ENCODE data around the gene RFTN1.

RFTN1 gene

DNA sequence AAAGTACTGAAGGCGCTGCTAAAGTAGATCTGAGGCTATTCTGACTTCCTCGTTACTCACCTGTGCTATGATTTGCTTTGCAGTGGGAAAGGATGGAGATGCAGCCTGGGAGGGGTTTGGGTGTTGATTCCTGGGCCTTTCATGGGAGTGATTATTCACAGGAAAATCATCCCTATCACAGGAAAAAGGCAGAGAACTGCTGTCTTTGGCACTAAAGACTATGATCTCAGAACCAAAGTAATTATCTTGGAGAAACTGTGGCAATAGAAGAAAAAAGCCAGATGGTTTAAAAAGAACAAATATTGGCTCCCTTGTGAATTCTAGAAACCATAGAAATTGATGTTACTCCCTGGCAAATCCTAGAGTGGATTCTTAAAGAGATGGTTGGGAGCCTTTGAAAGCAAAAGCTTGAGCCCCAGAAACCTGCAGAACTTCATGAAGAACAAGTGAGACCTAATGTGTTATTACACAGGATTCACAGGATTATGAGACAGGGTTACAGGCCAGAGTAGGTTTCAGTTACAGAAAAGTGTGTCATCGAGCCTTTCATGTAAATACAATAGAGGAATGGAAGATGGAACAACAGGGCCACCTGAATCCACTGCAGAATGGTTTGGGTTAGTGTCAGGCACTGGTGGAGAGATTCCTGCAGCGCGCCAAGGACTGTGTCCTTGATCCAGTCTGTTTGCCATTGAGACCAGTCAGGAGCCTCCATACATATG, 162.7 kb downstream of the RFTN1 start:
- FAIRE-seq, result no peak

DNA sequence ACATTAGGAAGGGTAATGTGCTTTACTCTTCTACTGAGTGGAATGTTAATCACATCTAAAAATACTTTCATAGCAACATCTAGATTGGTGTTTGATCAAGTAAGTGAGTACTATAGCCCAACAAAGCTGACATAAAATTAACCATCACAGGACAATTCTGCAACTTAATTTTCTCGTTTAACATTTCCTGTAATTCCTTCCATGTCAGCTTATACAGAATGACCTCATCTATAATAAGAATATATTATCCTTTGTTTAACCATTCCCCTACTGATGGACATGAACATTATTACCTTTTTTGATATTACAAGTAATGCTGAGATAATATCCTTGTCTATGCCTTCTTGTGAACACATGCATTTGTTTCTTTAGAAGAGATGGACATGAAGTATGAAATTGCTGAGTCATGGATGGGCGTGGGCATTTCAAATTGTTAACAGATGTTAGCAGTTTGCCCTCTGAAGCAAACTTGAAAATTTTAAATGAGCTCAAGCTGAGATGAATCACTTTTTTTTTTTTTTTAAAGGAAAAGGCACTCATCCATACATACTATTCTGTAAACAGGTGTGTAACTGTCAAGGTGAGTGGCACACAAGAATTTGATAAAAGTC, 163.4 kb downstream of the RFTN1 start:
- FAIRE-seq, result no peak

DNA sequence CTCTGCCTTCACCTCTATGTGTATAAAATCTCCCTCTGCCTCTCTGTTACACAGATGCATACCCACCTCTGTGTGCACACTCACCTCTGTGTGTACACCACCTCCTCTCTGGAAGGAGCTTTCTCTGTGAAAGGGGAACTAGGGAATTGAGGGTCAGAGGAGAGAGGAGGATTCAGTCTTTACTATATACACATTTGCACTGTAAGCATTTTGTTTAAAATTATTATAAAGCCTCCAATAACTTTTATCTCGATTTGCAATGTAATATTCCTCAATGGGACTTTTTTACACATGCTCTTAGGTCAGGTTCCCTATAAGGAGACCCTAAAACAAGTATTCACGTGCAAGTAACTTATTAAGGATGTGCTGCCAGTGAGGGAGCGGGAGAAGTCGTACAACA, 166.0 kb downstream of the RFTN1 start:
- no peak for FAIRE-seq

DNA sequence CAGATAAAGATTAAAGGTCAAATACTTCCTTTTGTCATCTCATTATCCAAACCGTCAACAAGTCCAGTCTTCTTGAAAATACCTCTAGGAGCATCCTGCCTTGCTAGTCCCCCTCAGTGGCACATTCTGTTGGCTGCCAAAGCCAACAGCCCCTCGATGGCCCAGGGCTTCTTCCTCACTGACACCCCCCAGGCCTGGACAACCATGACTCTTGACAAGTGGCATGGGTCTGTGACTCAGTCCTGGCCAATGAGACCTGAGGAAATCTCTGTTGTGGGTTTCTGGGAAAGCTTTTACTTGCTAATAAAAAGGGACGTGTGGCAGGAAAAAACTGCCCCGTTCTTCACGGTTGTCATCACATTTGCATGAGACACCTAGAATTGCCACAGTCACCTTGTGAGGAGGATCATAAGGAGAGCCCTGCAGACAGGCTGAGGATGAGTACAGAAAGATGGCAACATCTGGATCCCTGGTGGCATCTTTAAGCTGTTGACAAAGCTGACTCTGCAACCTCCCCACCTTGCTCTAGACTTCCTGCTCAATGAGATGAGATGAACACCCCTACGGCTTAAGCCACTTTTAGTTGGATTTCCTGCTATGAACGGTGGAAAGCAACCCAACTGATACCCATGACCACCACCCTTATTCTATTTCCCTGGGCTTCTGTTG, 167.0 kb downstream of the RFTN1 start:
- FAIRE-seq, result no peak

DNA sequence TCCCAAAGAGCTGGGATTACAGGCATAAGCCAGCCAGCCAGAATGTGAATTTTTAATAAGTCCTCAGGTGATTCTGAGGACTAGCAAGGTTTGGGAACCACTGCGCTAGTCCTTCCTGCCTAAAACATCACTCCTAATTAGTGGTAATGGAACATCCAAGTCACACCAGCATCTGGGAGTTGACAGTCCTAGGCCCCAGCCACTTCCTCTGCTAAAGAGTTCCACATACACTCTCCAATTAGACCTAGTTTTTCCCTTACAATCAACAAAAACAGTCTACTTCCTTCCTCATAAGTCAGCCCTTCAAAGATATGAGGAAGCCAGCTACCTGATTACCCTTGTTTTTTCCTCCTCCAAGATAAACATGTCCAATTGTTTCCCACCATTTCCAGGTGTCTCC, 170.4 kb downstream of the RFTN1 start:
- FAIRE-seq, result no peak

DNA sequence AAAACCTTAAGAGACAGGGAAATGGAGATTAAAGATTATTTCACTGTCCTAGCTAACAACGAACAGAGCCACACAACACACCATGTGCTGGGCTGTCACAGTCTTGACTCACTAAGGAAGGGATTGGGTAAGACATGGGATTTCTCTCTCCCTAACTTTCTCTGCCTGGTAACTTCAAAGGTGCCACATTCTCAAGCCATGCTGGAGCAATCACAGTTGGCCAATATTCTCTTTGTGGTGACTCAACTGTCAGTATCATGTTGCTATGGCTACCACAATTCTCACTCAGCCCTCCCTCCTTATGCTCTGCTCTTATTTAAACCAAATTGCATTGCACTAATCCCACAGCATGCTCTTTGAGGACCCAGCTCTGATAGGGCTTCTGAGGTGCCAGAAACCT, 174.5 kb downstream of the RFTN1 start:
- FAIRE-seq, result no peak

DNA sequence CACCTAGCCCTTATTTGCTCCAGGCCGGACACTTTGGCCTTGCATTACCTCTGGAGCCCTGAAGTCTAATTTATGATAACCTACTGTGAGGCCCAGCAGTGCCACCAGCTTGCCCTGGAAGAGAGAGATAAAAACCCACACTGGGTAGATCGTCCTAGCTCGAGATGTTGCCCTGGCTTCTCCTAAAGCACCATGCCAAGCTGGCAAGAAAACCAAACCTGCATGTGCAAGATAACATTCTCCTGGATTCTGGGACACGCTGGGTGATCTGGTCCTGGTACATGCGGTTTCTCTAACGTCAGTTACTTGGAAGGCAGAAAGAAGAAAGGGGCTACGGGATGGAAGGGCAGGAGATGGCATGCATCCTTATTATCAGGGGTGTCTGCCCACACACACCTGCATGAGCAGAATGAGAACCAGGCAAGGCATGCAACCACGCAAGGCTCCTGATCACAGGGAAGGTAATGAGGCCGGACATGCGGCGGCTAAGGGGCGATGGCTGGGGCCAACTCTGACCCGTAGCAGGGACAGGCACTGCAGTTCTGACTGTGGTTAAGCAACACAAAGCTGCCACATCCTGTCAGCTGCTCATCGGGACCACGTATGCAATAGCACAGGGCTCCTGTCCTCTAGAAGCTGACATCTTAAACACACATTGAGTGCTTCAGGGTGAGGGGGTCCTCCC, 175.5 kb downstream of the RFTN1 start:
- no peak for FAIRE-seq

DNA sequence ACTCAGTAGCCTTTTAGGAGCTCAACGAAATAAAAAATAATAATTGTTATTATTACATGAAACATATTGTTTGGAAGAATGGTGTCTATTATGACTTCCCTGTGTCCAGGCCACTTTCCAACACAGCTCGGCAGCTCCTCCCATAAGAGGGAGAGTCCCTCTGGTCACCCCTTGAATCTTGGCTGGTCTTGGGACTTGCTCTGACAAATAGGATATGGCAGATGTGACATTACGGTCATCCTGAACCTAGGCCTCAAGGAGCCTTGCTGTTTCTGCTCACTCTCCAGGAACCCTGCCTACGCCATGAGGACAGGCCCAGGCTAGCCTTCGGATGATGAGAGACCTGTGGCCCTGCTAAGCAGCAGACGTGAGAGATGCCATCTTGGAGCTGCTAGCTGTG, 176.7 kb downstream of the RFTN1 start:
- no peak for FAIRE-seq

DNA sequence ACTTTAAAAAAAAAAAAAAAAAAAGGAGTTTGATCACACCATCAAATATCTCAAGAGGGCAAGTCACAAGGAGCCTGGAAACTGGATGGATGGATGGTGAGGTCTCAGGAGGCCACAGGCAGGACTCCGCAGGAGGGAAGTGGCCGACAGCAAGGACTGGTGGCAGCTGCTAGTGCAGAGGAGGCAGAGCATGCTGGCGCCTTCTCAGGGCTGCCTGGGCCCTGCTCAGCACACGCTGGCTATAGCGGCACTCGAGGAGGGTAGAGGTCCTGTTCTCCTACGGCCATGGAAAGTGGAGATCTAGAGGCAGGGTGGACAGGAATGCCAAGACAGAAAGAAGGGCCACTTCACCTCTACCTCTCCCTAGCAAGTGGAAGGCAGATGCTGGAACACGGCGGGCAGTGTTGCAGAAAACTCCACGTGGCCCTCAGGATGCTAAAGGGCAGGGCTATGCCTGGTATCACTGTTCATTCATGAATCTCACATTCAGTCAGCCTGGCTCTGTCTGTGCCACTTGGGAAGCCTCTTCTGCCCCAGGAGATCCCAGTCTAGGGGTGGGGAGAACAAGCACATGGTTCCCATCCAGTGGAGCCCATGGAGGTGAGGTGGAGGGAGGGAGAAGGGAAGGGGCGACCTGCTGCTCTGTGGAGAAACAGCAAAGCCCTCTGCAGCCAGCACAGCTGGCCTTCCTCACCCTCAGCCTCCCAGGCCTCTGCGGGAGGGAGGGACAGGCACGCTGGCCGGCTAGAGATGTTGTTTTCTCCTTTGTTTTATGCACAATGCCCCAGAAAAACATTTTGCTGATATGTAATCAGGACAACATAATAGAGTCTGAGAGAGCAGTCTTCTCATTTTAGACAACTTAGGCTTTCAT, 177.5 kb downstream of the RFTN1 start:
- no peak for FAIRE-seq

DNA sequence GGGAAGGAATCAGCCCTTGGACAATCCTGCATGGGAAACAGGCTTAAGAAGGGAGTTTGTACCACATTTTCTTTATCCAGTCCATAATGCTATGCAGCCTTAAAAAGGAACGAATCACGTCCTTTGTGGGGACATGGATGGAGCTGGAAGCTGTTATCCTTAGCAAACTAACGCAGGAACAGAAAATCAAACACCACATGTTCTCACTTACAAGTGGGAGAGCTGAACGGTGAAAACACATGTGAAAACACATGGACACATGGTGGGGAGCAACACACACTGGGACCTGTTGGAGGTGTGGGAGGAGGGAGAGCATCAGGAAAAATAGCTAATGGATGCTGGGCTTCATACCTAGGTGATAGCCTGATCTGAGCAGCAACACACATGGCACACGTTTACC, 178.2 kb downstream of the RFTN1 start:
- FAIRE-seq, result no peak

DNA sequence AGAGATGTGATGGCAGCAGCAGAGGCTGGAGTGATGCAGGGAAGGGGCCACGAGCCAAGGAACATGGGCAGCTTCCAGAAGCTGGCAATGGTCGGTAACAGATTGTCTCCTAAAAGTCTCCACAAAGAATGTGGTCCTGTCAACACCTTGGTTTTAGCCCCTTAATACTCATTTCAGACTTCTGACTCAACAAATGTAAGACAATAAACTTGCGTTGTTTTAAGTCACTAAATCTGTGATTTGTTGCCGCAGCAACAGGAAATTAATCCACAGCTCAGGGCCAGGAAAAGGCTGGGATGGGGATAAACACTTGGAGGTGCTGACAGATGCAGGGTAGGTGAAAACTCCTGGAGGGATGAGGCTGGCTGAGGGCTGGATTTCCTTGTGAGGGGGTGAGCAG, 178.6 kb downstream of the RFTN1 start:
- FAIRE-seq, result no peak

DNA sequence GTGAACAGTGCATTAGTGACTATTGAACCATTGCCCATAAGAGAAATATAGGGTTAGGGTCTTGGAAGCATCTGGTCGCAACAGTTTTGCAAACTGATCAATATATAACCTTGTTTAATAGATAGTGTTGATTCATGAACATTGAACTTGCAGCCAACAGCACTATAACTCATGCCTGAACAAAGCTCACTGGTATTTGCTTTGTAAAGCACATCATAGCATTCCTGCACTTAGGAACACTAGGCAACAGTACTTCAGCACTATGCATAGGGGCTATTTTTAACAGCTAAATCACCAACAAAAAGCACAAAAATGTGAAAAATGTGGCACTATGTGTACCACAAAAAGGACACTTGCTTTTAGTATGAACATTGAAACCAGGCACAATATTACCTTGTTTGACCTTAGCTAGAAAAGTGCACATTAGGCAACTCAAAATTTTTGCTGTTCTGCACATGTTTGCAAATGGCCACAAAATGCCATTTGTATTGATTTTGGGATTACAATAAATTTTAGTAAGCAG, 180.5 kb downstream of the RFTN1 start:
- no peak for FAIRE-seq

DNA sequence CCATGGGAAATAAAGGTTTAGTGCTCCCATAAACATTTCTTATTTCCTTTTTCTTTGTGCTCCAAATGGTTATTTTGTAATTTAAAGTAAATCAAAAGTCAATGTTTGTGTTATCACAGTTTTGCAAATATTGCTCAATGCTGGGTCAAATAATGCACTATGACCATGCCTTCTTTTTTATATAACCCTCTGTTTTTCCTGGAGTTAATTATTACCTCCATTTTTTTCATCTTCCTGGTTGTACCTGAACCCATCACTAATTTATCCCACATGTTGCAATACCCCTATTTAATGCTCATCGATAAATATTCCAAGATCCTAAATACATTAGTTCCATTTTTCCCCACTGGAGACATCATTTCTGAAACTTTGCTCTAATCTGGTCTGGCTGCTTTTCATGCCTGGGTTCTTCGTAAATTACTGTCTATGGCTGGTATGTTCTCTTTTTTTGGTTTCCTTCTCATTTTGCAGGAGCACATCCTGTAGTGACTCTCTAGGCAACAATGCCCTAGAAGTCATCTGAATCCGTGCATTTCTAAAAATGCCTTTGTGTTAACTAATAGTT, 182.1 kb downstream of the RFTN1 start:
- no peak for FAIRE-seq

DNA sequence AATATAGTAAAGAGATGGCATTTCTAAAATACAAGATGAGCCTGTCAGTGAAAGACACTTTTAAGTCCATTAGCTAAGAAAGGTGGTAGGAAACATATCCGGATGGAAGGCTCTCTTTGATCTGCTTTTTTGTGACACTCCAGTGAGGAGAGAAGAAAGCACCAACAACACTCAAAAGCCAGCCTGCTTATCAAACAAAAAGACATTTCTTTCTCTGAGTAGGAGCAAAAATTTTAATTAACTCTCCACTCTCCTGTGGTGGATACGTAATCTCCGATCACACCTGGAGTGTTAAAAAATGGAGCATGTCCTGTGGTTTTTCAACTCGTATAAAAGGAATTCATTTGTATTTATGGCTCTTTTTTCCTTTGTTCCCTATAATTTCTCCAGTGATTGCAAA, 183.1 kb downstream of the RFTN1 start:
- FAIRE-seq, result no peak

DNA sequence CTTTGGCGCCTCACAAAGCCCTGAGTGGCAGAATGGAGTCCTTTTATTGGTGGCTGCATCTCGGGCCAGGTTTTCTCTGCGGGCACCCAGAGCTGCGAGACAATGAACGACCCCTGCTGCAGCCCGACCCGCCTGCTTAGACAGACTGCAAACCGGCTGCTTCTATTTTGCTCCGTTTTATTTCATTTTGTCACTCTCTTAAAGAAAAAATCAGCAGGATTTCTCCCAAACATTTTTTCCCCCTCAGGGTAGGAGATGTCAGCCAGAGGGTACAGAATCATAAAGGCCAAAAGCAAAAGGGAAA, 183.7 kb downstream of the RFTN1 start:
- FAIRE-seq, result no peak

DNA sequence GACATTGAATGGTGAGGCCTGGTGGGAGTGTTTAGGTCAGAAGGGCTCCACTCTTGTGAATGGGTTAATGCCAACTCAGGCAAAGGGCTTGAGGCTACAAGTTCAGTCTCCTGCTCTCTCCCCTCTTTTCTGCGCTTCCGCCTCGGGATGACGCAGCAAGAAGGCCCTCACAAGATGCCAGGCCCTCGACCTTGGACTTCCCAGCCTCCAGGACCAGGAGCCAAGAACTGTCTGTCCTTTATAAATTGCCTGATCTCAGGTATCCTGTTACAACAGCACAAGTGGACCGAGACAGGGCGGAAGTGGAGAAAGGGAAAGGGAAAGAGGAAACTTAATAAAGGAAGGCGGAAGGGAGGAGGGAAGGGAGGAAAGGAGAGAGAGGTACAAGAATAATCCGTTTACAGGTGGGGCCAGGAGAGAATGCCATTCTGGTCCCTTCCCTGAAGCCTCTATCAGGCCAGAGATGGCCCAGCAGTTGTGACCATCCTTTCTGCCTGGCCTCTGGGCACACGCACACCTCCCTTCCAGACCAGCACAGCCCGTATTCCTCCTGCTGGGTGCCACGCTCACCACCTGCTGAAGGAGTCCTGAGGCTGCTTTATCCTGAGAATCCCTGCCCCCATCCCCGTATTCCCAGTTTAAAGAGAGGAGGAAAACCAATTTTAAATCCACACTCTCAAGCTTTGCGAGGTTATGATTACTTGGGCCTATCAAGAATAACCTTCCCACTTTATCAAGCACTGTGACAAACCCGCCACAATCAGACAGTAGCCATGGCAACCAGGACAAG, 184.3 kb downstream of the RFTN1 start:
- FAIRE-seq, result no peak

DNA sequence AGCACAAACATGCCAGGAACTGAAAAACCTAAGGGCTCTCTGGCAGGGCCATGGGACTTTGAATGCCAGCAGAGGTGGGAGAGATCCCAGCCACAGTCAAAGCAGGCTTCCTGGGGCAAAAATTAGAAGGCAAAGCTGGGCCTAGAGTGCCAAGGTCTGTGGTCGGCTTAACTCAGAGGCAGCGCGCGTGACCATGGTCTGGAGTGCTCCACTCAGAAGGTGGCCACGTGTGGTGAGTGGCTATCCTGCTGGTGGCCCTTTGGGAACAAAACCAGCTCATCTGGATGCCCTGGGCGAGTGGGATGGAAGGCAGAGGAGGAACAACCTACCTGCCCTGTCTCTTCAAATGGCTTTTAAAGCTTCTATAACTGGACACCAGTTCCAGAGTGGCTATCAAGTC, 185.4 kb downstream of the RFTN1 start:
- no peak for FAIRE-seq

DNA sequence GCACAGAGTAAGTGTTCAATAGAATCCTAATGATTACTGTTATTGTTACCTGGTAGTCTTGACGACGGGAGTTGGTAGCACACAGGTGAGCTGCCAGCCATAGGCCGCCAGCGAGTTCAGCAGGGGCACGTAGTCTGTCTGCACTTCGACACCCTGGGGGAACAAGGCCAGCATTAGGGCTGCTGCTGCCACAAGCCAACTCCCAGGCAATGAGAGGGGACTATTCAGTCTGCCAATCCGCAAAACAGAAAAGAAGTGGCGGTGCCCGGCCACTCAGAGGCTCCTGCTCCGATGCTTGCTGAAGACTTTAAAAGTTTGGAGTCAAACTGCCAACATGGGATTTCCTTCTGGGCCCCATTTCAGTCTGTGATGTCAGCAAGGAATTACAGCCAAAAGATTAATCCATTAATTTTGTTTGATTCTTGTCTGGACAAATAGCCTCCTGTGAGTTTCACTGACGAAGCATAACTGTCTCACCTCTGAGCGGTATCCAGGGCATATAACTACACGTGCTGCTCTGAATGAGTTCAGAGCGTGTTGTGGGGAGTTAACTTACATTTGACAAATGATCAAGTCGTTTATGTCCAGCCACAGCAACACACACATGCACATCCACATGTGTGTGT, 186.7 kb downstream of the RFTN1 start:
- no peak for FAIRE-seq

DNA sequence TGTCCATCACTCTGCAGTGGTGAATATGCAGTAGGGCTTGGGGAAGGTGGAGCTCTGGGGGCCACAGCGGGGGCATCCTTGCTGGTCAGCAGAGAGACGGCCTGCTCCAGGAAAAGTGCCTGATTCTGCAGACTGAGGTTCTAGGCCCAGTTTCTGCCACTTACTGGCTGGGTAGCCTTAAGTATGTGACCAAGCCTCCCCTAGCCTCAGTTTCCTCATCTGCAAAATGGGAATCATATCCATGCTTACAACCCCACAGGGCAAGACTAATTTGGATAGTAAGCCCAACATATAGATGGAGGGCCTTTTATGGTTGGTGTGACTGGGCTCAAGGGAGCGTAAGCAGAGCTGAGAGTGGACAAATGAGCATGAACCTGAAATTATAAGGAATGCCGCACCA, 187.6 kb downstream of the RFTN1 start:
- FAIRE-seq, result no peak

DNA sequence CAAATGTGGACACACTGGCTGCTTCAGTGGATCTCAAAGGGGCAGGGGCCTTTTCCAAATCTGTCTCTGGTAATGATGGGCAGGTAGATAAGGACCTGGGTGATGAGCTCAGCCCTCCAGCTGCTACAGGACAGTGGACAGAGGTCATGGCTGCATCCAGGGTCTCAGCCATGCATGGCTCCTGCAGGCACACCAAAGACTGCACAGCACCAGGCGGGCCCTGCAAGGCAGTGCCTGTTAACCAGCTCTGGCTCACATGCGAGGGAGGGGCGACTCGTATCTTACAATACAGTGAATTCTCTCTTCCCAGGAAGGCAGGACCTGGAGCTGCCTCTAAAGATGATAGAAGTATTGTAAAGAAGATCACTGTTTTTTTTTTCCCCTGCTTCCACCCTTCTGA, 189.8 kb downstream of the RFTN1 start:
- FAIRE-seq, result no peak

DNA sequence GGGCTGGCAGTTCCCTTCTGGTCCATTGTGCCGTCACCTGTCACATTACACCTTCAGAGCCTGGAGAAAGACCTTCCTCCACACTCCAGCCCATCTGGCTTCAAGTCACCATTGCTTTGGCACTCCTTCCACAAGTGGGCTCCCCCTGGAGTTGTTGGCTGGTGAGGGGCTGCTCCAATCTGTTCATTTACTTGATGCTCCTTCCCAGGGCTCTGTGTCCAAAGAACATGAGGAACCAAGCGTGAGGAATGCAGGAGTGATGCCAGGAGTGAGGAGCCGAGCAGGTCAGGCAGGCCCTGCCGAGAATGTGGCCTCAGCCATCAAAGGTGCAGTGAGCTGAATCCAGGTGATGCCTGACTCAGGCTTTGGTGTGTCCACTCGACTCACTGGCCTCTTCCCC, 191.3 kb downstream of the RFTN1 start:
- FAIRE-seq, result no peak

Data from endometrium (tissue), 2 donors.